HG03095 (cell line): ENCODE measurements around the gene CNKSR2.
"Not testable (repeated sequence)": the region's sequence is repeated elsewhere in the genome, so short reads cannot be mapped to it uniquely, and the experiment has no call there.

ENCODE experiments used
- ATAC-seq: cut with Tn5 transposase; IDR thresholded peaks from one replicate; pipeline ENCODE4 v1.9.1; 2021; ENCODE audit warnings: moderate library complexity; ENCODE audit not compliant: unreplicated experiment

The CNKSR2 gene

DNA sequence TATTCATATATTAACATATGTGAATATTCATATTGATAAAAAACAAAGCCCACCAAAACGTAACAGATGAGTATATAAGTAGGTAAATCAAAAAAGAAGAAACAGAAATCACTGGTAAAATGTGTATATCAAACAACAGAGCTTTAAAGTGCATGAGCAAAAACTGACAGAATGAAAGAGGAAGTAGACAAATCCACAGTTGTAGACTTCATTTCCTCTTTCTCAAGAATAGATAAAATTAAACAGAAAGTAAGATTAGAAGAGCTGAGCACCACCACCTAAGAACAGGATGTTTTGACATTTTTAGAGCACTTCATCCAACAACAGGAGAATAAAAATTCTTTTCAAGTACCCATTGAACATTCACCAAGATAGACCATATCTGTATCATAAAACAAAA, 64.6 kb downstream of the CNKSR2 start:
- peak; percentile 96 for ATAC-seq

DNA sequence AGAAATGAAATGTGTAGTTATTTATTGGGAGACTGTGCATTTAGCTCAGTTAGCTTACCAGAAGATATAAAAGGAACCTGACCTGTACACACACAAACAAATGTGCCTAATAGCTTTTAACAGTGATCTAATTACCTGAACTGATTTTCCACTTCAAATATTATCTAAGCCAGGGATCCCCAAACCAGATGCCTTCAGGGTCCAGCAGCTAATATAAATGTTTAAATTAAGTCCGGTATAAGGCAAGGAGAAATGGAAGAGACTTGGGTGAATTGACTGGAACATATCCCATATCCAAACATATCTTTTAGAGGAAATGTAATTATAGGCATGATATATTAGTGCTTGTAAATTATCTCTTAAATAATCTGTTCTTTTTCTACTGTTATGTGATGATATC, 66.7 kb downstream of the CNKSR2 start:
- ATAC-seq, result no peak

DNA sequence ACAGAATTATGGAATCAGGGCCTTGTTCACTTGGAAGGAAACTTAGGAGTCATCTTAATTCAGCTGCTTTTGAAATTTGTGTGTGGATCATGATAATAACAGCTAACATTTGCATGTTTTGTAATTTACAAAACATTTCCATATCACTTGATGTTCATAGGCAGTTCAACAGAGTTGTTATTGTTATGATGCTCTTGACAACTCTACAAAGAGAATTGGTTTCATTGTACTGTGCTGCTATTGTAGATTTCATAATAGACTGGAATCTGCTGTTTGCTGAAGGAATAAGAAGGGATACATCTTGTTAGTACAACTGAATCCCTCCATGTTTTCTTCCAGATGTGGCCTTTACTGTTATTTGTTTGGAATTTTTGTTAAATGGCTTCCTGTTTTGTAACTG, 83.5 kb downstream of the CNKSR2 start:
- ATAC-seq, result no peak

DNA sequence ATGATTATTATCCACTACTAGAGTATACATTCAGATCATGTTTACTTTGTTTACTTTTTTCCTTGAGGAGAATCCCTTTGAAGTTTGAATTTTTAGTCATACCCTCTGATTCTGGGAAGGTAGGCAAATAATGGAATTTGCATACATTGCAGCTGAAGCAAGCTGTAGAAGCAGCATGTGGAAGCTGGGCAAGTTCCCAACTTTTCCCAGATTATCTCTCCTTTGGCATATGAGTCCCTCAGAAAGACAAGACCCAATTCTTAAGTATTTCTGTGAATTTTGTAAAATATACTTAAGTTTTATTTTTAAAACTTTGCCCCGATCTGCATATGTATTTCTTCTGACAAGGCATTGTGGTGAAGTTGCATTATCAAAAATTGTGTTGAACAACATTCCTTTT, 94.9 kb downstream of the CNKSR2 start:
- no peak for ATAC-seq

DNA sequence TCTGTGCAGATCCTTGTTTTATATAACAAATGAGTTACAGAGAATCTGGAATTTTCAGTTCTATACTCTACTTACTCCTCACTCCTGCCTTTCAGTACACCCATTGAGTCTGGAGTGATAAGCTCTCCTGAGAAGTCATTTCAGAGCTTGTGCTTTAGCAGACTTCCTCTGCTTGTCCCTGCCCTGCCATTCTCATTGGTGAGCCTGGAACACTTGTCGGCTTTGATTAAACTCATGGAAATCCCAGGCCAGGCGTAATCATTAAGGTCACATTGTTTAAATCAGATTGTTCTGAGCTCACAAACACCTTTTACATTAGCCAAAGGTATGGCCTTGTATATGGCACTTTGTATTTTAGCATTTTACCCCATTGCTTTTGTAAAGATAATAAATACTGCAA, 102.7 kb downstream of the CNKSR2 start:
- no peak for ATAC-seq

DNA sequence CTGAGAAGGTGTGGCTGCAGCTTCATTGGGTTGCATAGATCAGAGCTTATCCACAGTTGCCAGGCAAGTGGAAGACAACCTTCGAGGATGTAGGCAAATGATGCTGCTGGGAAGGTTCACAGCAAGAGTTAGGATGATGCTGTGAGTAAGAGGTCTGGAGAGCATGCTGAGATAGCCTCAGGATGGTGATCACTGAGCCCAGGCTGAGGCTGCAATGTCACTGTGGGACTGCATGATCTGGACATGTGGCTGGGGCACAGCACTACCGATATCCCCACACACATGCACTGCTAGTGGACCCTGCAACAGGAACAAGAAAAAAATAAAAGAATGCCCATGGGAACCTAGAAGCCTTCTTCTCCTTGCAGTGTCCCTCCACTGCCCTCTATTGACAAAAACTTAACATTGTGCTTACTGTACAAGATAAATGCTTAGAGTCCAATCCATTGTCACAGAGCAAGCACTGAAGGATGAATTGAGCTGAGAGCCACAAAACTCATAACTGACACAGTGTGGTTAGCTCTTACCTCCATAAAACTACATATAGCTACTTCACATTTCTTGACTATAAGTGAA, 105.6 kb downstream of the CNKSR2 start:
- ATAC-seq, result no peak

DNA sequence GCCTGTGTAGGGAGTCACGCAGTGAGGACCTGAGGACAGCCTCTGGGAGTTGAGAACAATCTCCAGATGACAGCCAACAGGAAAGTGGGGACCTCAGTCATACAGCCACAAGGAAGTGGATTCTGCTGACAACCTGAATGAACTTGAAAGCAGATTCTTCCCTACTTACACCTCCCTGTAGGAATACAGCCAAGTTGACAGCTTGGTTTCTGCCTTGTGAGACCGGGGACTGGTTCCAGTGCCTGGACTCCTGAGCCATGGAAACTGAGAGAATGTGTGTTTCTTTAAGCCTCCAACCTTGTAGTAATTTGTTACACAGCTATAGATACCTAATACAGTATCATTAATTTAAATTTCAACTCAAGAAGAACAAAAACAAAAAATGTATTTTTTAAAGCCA, 107.5 kb downstream of the CNKSR2 start:
- no peak for ATAC-seq

DNA sequence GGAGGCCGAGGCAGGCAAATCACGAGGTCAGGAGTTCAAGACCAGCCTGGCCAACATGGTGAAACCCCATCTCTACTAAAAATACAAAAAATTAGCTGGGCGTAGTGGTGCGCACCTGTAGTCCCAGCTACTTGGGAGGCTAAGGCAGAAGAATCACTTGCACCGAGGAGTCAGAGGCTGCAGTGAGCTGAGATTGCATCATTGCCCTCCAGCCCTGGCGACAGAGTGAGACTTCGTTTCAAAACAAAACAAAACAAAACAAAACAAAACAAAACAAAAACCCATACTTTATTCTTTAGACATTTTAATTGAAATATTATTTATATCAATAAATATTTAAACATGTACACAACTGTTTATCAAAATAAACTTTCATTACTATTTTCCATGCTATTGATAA, 109.8 kb downstream of the CNKSR2 start:
- not testable (repeated sequence) for ATAC-seq

DNA sequence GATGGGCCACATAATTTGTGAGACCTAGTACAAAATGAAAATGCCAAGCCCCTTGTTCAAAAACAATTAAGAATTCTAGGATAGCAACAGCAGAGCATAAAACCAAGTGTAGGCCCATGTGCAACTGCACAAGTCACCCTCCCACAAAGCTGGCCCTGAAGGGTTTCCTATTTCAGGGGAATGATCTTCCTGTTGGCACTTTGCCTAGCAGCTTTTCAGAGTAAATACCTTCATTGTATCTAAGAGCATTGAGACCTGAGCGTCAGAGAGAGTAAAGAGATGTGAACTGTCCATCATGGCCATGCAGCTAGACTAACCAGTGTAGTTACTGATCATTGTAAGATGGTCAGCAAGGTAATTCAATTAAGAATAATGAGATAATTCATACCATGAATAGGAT, 113.6 kb downstream of the CNKSR2 start:
- no peak for ATAC-seq

DNA sequence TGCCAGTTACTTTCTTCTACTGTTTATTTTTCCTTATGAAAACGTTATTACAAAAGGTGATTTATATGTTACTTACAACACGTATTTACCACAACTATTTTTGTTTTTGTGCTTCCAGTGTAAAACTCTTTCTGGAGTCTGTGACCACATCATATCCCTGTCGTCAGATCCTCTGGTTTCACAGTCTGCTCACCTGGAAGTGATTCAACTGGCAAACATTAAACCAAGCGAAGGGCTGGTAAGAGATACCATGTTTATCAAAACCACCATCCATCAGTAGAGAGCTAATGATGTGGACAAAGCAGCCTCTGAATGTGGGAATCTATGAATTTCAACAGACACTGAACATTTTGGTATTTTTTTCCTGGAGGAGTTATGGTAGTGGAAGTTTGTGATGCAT, 116.1 kb downstream of the CNKSR2 start:
- ATAC-seq, result no peak

DNA sequence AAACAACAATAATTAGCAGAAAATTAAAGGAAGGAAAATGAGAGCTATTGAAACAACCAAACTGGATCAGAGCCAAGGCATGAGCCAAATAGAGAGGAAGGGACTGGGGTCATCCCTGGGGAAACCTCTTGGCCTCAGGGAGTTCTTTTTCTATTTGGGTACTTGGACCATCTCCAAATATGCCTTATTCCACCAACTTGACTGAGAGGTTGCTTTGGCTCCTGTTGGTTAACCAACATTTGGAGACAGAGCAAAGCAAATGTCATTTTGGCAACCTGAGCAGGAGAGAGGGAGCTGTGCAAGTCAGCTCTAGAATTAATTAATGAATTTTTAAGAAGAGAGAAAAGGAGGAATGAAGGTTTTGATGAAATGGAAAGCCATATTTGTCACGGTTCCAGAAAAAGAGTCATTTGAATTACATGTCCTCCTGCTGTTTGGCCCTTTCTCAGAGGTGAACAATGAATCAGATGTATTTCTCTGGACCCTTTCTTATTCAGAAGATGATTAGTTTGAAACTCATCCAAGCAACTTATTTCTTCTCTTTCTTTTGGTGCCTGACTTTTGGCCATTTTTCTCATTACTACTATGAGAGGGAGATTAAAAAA, 119.1 kb downstream of the CNKSR2 start:
- ATAC-seq, result no peak

DNA sequence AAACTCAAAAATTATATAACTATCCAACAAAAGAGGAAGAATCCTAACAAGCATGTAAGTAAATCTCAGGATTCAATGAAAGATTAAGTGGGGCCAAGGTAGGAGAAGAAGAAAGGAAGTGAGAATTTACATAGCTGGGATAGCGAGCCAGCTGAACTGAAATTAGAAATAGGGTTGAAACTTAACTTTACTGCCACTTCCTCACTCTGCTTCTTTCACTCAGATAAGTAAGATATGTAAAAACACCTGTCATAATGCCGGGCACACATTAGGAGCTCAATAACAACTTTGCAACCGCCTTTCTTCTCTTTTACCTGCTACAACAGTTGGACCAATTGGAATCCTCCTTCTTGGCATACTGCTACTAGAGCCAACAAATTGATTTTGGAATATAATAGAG, 129.4 kb downstream of the CNKSR2 start:
- peak; percentile 79 for ATAC-seq

DNA sequence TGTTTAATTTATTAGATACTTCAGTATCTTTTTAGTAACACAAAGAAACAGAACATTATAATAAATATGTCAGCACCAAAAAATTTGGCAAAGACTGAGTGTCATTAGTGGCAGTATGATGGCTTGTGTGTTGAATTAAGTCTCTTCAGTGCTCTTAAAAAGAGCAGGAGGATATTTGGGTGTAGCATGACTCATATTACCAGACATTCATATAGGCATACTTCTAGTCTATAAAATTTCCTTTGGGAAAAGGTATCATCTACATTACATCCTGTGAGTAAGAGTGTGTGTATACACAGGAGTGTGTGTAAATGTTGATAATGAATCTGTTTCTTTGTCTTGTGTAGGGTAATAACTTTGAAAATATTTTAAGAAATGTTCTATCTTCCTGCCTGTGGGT, 135.7 kb downstream of the CNKSR2 start:
- ATAC-seq, result no peak

DNA sequence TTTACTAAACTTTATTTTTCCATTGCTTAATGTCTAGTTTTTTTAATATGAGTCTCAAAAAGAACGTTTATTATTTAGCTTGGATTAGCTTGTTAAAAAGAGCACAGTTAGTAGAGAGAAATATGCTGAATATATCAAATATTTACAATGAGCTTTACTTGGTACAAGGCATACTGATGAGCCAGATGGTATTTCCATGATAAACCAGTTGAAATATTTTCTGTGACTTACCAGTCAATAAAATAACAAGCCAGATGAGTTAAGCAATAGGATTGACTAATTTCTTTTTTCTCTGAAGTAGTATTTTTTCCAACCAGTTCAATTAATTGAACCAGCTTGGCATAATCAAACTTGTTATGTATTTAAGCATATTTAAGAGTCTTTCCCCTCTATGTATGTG, 149.8 kb downstream of the CNKSR2 start:
- ATAC-seq, result no peak

DNA sequence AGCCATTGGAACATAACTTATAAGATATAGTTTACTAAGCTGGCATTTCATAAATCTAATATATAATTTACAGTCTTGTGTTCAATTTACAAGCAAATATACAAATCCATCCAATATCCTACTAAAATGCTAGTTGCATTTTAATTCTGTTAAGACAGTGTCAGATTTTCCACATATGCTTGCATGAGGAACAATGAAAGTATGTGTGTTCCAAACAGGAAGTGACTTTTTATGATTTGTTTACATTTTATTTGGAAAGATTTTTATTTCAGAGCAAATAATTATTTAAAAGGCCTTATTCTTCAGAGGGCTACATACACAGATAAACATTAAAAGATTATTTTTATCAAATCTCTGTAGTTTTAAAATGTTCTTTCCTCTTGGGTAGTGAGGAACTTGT, 153.9 kb downstream of the CNKSR2 start:
- ATAC-seq, result no peak

DNA sequence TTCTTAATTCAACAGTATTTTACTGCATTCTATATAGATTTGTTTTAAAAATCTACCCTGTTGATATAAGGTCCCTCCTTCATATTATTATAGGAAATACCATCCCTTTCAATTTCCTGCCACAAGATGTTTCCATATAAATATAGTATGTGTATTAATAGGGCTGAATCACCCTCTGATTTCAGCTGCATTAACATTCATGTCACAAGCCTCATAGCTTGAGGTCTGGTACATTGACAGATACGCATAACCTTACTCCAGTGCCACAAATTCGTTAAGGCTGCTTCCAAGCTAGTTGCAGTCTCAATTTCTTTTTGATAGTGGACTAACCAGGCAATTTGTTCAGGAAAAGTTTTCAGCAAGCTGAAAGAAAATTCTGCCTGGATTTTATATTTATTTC, 155.6 kb downstream of the CNKSR2 start:
- ATAC-seq, result no peak

DNA sequence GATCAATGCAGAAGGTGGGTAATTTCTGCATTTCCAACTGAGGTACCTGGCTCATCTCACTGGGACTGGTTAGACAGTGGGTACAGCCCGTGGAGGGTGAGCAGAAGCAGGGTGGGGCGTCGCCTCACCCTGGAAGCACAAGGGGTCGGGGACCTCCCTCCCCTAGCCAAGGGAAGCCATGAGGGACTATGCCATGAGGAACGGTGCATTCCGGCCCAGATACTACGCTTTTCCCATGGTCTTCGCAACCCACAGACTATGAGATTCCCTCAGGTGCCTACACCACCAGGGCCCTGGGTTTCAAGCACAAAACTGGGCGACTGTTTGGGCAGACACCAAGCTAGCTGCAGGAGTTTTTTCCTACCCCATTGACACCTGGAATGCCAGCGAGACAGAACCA, 170.4 kb downstream of the CNKSR2 start:
- not testable (repeated sequence) for ATAC-seq

DNA sequence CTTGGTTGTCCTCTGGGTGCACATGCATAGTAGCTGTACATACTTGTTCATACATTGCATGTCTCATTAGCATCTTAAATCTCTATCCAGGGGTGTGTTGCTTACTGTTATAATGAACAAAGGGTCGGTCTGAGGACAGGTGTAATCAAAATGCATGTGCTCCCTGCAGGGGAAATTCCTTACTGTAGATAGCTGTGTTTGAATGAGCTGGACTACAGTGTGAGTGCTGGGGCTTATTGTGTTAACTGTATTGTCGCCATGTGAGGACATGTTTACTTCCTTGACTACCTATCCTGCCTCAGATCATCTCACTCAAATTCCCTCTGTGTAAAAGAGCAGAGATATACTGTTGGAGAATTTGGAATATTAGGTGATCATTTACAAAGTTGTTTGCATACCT, 185.2 kb downstream of the CNKSR2 start:
- ATAC-seq, result no peak

DNA sequence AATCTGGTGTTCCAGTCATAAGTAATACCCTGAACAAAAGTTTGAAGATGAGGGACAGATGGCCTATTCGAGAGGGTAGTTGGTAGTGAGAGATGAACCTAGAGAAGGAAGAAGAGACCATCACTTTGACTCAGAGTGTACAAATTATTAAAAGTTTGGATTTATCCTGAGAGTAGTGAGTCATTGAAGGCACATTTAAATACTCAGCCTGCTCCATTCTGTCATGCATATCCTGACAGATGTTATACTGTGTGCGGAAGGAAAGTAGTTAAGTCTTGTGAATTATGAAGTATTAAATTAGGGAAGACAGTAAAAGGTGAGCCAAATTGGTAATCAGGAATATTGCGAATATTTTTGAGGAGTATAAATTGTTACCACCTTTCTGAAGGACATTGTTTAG, 190.8 kb downstream of the CNKSR2 start:
- no peak for ATAC-seq

DNA sequence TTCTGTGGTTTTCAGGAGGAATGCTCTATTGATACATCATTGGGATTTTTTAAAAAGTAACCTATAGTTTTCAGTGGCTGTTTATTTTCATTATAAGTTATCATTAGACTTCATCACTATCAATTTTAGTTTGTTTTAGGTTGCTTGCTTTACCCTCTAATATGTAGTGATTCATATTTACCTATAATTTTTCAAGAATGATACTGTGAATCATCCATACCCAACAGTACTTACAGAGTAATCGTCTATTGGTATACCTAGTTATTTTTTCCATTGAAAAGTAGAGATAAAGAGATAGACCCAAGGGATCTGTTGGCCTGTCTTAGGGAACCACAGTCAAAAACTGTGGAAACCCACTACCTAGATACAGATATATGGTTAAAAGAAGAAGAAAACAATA, 200.6 kb downstream of the CNKSR2 start:
- ATAC-seq, result no peak

DNA sequence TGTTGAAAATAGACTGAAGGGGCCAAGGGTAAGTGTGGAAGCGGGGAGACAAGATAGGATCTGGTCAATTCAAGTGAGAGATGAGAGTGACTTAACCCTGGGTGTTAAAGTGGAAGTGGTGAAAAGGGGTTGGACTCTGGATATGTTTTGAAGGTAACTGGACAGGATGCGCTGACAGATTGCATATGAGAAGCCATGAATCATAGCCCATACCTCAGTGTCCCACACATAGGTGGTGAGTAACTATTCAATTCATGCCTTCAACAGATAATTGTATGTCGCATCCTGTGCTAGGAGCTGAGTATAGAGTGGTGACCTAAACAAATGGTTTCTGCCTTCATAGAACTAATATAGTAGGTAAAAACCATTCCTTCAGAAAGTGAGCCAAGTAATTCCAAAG, 207.3 kb downstream of the CNKSR2 start:
- no peak for ATAC-seq

DNA sequence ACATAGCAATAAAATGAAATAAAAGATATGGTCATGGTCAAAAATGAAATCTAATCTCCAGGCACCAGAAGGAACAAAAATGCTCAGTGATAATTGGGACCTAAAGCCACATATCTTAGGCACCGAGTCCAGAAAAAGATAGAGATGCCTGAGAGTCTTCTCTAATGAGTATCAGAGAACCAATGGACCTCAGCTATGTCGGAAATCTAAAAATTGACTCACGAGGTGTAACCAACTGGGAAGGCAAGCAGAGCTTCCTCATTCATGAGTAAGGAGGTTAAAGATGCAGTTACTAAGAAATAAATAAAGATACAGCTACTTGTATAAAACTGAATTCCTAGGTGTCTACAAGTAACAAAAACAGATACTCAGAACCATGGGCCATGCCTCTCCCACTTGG, 211.8 kb downstream of the CNKSR2 start:
- no peak for ATAC-seq

DNA sequence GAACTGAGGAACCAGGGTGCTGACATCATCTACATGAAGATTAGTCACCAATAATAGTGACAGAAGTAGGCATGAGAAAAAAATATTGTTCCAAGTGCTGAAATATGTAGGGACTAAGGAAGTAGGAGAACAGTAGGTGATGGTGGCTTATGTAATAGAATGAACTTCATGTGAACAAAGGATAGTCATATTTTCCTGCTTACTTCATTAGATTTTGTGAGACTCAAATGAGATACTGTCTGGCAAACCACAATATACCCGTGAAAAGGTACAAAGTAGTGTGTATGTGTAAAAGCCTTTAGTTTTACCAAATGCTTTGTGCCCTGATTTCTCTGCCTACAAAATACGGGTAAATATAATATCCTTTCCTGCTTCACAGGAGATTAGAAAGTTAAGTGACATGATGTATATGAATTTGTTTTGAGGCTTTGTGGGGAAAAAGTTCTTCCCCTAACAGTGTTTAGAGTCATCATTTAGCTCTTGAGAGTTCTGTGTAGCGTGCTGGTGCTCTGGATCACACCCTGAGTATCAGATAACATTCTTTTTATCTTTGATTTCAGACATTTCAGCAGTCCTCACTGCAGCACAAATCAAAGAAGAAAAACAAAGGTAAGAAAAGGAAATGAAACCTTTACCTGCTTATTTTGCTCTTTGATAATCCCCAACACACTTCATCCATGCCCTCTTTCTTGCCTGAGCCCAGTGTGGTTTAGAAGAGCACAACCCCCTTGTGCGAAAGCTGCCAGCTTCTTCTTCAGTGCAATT, 216.0 kb downstream of the CNKSR2 start:
- no peak for ATAC-seq
